CD4-positive, alpha-beta memory T cell (primary cell): Measurements from ENCODE around the gene YTHDF1. TPM values are rescaled to one million over a fixed set of nuclear protein-coding genes. Genes with fewer than 3 reads are reported as not detected.

Experiments
- CTCF ChIA-PET: fragments of 350-600 bp; sonication (Branson Sonifier 250); formaldehyde crosslinking; loops from one replicate; lab custom pipeline; 2021; ENCODE audit warnings: inconsistent platforms; ENCODE audit not compliant: partially characterized antibody; lab: Charles Lee
- POLR2A ChIA-PET: fragments of 350-600 bp; sonication (Branson Sonifier 250); formaldehyde crosslinking; loops from one replicate; lab custom pipeline; 2021; ENCODE audit not compliant: partially characterized antibody; lab: Charles Lee
- DNase-seq, 5 donors: peaks; one replicate each; pipeline versions ENCODE4 v3.0.0 to v3.0.0-alpha.2; 2020 to 2022; ENCODE audit warnings: mixed read lengths in 1 of 5
- H3K27ac ChIP-seq: one replicate; pipeline ENCODE4 v1.7.0; 2013; ENCODE audit warnings: low read depth, low read length
- H3K27me3 ChIP-seq: 2 replicates; pipeline ENCODE4 v1.7.0; 2013; ENCODE audit warnings: mild to moderate bottlenecking, low read length, moderate library complexity; ENCODE audit not compliant: insufficient read depth
- H3K36me3 ChIP-seq: 2 replicates; pipeline ENCODE4 v1.7.0; 2013; ENCODE audit warnings: mild to moderate bottlenecking, low read length, moderate library complexity; ENCODE audit not compliant: insufficient read depth
- H3K4me1 ChIP-seq: 2 replicates; pipeline ENCODE4 v1.7.0; 2013; ENCODE audit warnings: mild to moderate bottlenecking, low read length, moderate library complexity; ENCODE audit not compliant: insufficient read depth
- H3K4me3 ChIP-seq, 2 donors: one replicate each; pipeline ENCODE4 v1.7.0; 2013; ENCODE audit warnings: low read length in 2 of 2, mild to moderate bottlenecking in 1 of 2
- H3K9me3 ChIP-seq, 2 donors: one replicate each; pipeline ENCODE4 v1.7.0; 2013; ENCODE audit warnings: low read length in 2 of 2, control low read depth in 1 of 2; ENCODE audit not compliant: control insufficient read depth in 1 of 2
- H3K27ac Mint-ChIP-seq, 7 donors: one replicate each; pipeline ENCODE4 v1.8.0; 2020 to 2021; ENCODE audit warnings: mixed read lengths in 7 of 7, mild to moderate bottlenecking in 6 of 7, inconsistent platforms in 3 of 7, moderate library complexity in 3 of 7
- H3K27me3 Mint-ChIP-seq, 2 donors: one replicate each; pipeline ENCODE4 v1.8.0; 2020 to 2021; ENCODE audit warnings: mixed read lengths in 2 of 2
- H3K36me3 Mint-ChIP-seq, 2 donors: one replicate each; pipeline ENCODE4 v1.8.0; 2020 to 2021; ENCODE audit warnings: mixed read lengths in 2 of 2, inconsistent platforms in 1 of 2, mild to moderate bottlenecking in 1 of 2
- H3K4me1 Mint-ChIP-seq, 4 donors: one replicate each; pipeline ENCODE4 v1.8.0; 2020 to 2021; ENCODE audit warnings: mixed read lengths in 4 of 4, mild to moderate bottlenecking in 1 of 4
- H3K4me3 Mint-ChIP-seq, 8 donors: one replicate each; pipeline ENCODE4 v1.8.0; 2020 to 2021; ENCODE audit warnings: mixed read lengths in 8 of 8, mild to moderate bottlenecking in 7 of 8, moderate library complexity in 6 of 8, inconsistent platforms in 3 of 8
- H3K9me3 Mint-ChIP-seq, 8 donors: one replicate each; pipeline ENCODE4 v1.8.0; 2020 to 2021; ENCODE audit warnings: mixed read lengths in 8 of 8, mild to moderate bottlenecking in 5 of 8, inconsistent platforms in 3 of 8, moderate library complexity in 1 of 8
- intact Hi-C: fragments of 100-400 bp; cut with micrococcal nuclease; formaldehyde crosslinking; loops from one replicate; pipeline ENCODE4 v1.15.1; 2023
- polyA plus RNA-seq, 2 donors: library from polyadenylated mRNA; unstranded; fragments of 300-500 nt; fragmentation: Illumina TruSeq; gene quantifications; one replicate each; pipeline ENCODE4 v1.2.3, GENCODE V29; 2021
- total RNA-seq, 2 experiments: library from RNA; stranded (reverse); gene quantifications; one replicate each; pipeline ENCODE4 v1.2.3, GENCODE V29; 2021

The YTHDF1 gene
- total and polyA plus RNA-seq, 4 experiments from 2014 or later = 21.1 to 48.1 (median 45.4) TPM

DNA sequence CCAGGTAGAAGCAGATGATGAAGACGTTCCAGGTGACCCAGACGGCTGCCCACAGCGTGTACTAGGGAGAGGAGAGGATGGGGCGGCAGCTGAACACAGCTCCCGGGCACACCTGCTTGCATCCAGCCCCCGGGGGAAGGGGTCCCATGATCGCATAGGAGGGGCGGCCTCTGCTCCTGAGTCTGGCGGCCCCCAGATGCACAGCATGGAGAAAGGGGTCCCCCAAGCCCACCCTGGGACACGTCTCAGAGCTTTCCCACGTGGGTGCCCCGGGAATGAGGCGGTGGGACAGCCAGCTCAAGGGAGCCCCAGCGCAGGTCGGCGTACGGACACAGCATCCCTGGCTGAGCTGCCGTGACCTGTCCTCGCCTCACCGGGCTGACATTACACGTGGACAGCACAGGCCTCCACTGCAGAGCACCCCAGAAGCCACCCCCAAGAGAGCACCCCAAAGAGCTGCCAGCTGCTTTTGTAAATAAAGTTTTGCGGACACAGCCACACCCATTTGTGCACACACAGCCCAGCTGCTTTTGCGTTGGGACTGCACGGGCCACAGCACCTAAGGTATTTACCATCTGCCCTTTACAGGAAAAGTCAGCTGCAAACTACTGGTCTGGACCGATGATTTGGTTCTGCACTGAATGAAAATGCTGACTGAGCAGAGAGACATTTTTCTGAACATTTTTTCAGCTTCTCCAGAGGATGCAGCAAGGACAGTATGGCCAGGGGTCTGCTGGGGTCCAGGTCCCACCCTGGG is 33.1 kb upstream of the YTHDF1 start:
- H3K27me3 Mint-ChIP-seq = peaks cover 22 to 28% of the 10 kb centered on the region in 2 donors
- H3K36me3 Mint-ChIP-seq = no peaks in the 10 kb centered on the region
- POLR2A ChIA-PET = no interaction called here
- Histone ChIP-seq H3K9me3 (no peaks in the 10 kb centered on the region), H3K36me3 (no peaks in the 10 kb centered on the region), H3K4me1 (peaks cover 8% of the 10 kb centered on the region), H3K27me3 (peaks cover 12% of the 10 kb centered on the region), H3K4me3 (no peak overlapping the region), H3K27ac (no peak overlapping the region)
- no peak overlapping the region for H3K4me3 Mint-ChIP-seq
- no peak for DNase-seq
- peaks cover 0 to 4% (median 0%) of the 10 kb centered on the region in 8 donors for H3K9me3 Mint-ChIP-seq
- intact Hi-C loops = no loop called here
- CTCF ChIA-PET = no interaction called here
- no peak overlapping the region for H3K27ac Mint-ChIP-seq
- H3K4me1 Mint-ChIP-seq = peaks cover 4 to 7% (median 6%) of the 10 kb centered on the region in 4 donors

DNA sequence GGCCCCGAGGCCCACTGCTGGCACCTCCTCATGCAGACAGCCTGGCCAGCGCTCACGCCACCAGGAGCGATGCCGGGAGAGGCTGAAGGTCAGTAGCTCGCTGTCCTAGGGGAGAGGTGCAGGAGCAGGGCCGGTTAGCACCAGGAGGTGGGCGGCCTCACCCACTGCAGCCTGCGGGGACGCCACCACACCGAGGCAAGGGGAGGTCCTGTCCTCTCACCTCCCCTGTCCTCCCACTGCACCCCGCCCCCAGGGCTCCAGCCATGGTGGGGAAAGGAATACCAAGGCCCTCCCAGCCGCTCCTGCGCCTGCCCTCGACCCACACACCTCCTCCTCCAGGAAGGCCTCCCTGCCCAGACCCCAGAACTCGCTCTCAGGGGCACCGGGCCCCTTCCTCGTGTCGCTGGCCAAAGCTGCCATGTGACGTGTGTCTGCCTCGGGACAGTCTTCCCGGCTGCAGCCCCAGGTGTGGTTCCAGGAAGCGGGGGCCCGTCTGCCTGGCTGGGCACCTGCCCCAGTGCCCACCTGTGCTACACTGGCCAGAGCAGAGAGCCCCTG is 31.8 kb upstream of the YTHDF1 start:
- peaks cover 5% of the 10 kb centered on the region for H3K27me3 ChIP-seq
- intact Hi-C loops = no loop called here
- no peaks in the 10 kb centered on the region for H3K9me3 ChIP-seq
- Mint-ChIP-seq H3K36me3 (no peaks in the 10 kb centered on the region), H3K4me1 (peaks cover 2% of the 10 kb centered on the region in 4 donors), H3K27ac (no peak overlapping the region), H3K4me3 (no peak overlapping the region), H3K9me3 (peaks cover 0 to 1% (median 0%) of the 10 kb centered on the region in 8 donors), H3K27me3 (peaks cover 15 to 27% of the 10 kb centered on the region in 2 donors)
- no peak overlapping the region for H3K27ac ChIP-seq
- CTCF ChIA-PET = no interaction called here
- no peaks in the 10 kb centered on the region for H3K4me1 ChIP-seq
- no peaks in the 10 kb centered on the region for H3K36me3 ChIP-seq
- POLR2A ChIA-PET = no interaction called here
- H3K4me3 ChIP-seq = no peak overlapping the region
- DNase-seq = no peak

DNA sequence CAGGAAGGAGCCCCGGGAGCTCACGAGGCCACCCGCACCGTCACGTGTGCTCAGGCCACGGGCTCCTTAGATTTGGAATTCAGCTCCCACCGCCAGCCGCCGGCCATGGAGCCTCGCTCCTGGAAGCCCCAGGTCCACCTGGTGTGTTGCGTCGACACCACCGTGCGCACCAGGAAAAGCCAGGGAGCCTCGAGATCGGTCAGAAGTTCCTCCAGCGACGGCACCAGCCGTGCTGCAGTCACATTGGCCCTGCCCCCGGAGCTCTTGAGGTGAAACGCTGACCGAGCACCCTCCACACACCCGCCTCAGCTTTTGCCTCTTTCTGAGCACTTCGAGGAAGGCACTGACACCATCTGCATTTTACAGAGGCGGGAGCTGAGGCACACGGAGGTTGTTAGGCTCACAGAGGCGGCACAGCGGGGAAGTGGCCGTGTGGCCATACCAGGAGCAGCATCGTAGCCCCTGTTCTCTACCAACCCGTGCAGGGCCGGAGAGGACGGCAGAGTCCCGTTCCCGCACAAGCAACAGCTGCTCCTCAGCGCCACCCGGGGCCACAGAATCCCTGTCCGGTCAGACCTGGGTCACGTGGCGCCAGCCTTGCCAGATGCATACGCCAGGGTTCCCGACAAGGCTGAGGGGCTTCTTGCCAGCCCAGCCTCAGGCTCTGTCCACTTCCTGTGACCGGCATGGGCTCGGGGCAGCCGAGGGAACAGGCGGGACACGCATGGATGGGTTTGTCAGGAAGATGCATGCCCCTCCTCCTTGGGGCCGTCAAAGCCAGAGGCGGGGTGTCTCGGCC is 30.8 kb upstream of the YTHDF1 start:
- Histone ChIP-seq H3K9me3 (no peaks in the 10 kb centered on the region), H3K4me3 (no peak overlapping the region), H3K36me3 (no peaks in the 10 kb centered on the region), H3K4me1 (no peaks in the 10 kb centered on the region), H3K27me3 (no peaks in the 10 kb centered on the region), H3K27ac (no peak overlapping the region)
- no peak overlapping the region for H3K27ac Mint-ChIP-seq
- H3K4me1 Mint-ChIP-seq = no peaks in the 10 kb centered on the region
- DNase-seq = no peak
- intact Hi-C loops = no loop called here
- H3K27me3 Mint-ChIP-seq = peaks cover 13 to 27% of the 10 kb centered on the region in 2 donors
- ChIA-PET CTCF (interaction anchor here (1.2 kb wide), 1 partner anchor 23 kb away, joined by 3 read pairs; no protein-coding TSS in a partner anchor), POLR2A (no interaction called here)
- no peaks in the 10 kb centered on the region for H3K9me3 Mint-ChIP-seq
- H3K4me3 Mint-ChIP-seq = no peak overlapping the region
- H3K36me3 Mint-ChIP-seq = no peaks in the 10 kb centered on the region

DNA sequence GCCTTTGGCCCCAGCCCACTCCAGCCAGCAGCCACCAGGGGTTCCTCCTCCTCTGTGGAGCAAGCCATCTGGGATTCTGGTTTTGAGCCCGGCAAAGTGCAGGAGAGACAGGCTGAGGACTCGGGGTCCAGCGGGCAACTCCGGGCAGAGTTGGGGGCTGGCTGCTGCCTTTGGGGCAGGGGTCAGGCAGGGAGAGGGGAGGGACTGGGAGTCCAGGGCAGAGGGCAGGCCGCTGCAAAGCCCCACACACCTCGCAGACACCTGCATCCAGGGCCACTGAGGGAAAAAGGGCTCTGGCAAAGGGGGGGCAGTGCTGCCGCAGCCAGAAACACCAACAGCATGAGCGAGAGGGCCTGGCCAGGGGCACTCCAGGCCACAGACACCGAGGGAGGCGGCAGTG is 28.5 kb upstream of the YTHDF1 start:
- DNase-seq = no peak
- Histone ChIP-seq H3K4me3 (no peak overlapping the region), H3K4me1 (no peaks in the 10 kb centered on the region), H3K36me3 (no peaks in the 10 kb centered on the region), H3K9me3 (no peaks in the 10 kb centered on the region), H3K27me3 (no peaks in the 10 kb centered on the region), H3K27ac (no peak overlapping the region)
- Mint-ChIP-seq H3K36me3 (no peaks in the 10 kb centered on the region), H3K4me3 (no peak overlapping the region), H3K4me1 (no peaks in the 10 kb centered on the region), H3K9me3 (no peaks in the 10 kb centered on the region), H3K27me3 (peaks cover 6 to 18% of the 10 kb centered on the region in 2 donors), H3K27ac (no peak overlapping the region)
- POLR2A ChIA-PET = no interaction called here
- CTCF ChIA-PET = no interaction called here
- intact Hi-C loops = no loop called here

DNA sequence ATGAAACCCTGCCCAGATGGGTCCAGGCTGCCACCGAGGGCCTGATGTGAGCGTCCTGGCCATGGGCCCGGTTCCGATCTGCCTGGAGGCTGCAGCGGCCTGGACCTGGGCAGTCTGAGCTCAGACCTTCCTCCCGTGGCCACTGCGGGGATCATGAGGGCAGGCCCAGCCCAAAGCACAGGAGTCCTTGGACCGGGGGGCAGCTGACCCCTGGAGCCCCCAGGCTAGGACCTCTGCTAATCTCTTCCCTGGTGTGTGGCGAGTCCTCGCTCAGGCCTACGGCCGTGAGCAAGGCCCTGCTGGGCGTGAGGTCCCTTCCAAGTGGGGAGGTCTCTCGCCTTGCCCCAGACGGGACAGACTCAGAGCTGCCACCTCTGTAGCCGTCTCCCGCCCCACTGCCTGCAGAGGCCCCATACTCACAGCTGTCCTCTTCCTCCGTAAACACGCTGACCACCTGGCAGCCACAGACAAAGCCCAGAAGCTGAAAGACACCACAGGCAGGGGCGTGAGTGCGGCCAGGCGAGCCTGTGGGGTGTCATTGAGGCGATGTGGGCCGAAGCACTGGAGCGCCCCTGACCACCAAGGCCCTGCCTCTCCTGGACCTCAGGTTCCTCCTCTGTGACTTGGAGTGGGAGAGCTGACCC is 27.8 kb upstream of the YTHDF1 start:
- no peaks in the 10 kb centered on the region for H3K27me3 ChIP-seq
- no peaks in the 10 kb centered on the region for H3K36me3 ChIP-seq
- Mint-ChIP-seq H3K27ac (no peak overlapping the region), H3K4me3 (no peak overlapping the region), H3K4me1 (no peaks in the 10 kb centered on the region), H3K36me3 (no peaks in the 10 kb centered on the region), H3K9me3 (no peaks in the 10 kb centered on the region), H3K27me3 (peaks cover 6 to 18% of the 10 kb centered on the region in 2 donors)
- DNase-seq = no peak
- no peaks in the 10 kb centered on the region for H3K4me1 ChIP-seq
- POLR2A ChIA-PET = no interaction called here
- H3K4me3 ChIP-seq = no peak overlapping the region
- no peak overlapping the region for H3K27ac ChIP-seq
- intact Hi-C loops = no loop called here
- CTCF ChIA-PET = no interaction called here
- no peaks in the 10 kb centered on the region for H3K9me3 ChIP-seq

DNA sequence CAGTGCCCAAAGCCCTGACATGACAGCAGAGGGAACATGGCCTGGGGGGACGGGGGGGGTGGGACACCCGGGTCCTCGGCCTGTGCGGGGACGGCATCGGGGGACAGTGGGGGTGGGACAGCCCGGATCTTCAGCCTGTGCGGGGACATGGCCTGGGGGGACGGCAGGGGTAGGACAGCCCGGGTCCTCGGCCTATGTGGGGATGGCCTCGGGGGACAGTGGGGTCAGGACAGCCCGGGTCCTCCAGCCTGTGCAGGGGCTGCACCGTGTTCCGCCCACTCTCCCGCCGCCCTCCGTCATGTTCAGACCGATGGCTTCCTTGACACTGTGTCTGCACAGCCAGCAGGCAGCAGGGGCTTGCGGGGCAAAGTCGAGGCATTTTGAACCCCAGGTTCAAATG is 26.8 kb upstream of the YTHDF1 start:
- POLR2A ChIA-PET = no interaction called here
- Mint-ChIP-seq H3K4me3 (no peak overlapping the region), H3K27me3 (peaks cover 4 to 13% of the 10 kb centered on the region in 2 donors), H3K9me3 (no peaks in the 10 kb centered on the region), H3K27ac (no peak overlapping the region), H3K4me1 (no peaks in the 10 kb centered on the region), H3K36me3 (no peaks in the 10 kb centered on the region)
- H3K27me3 ChIP-seq = no peaks in the 10 kb centered on the region
- H3K9me3 ChIP-seq = no peaks in the 10 kb centered on the region
- no peak overlapping the region for H3K27ac ChIP-seq
- H3K36me3 ChIP-seq = no peaks in the 10 kb centered on the region
- H3K4me3 ChIP-seq = no peak overlapping the region
- DNase-seq = no peak
- intact Hi-C loops = no loop called here
- CTCF ChIA-PET = no interaction called here
- H3K4me1 ChIP-seq = no peaks in the 10 kb centered on the region

DNA sequence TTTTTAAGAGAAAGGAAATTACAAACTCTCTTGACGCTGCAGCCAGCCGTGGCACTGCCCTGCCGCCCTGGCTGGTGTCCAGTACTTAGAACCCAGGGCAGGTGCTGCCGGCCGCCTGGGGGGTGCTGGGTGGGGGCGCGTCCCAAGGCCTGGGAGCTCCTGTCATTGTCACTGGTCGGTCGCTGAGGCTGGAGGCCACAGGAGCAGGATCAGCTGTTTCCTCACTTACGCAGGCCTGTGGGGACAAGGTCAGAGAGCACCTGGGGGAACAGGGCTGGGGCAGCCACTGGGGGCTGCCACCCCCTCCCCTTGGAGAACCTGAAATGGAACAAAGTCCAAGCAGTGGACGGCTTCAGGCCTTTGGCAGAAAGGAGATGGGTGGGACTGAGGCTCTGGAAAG is 25.3 kb upstream of the YTHDF1 start:
- Histone ChIP-seq H3K27me3 (no peaks in the 10 kb centered on the region), H3K4me1 (no peaks in the 10 kb centered on the region), H3K36me3 (no peaks in the 10 kb centered on the region), H3K9me3 (no peaks in the 10 kb centered on the region), H3K27ac (no peak overlapping the region), H3K4me3 (no peak overlapping the region)
- no peak overlapping the region for H3K27ac Mint-ChIP-seq
- POLR2A ChIA-PET = no interaction called here
- DNase-seq = no peak
- no peaks in the 10 kb centered on the region for H3K36me3 Mint-ChIP-seq
- no peaks in the 10 kb centered on the region for H3K9me3 Mint-ChIP-seq
- H3K4me1 Mint-ChIP-seq = no peaks in the 10 kb centered on the region
- intact Hi-C loops = no loop called here
- CTCF ChIA-PET = interaction anchor here (1.9 kb wide), 1 partner anchor 18 kb away, joined by 5 read pairs; no protein-coding TSS in a partner anchor
- H3K4me3 Mint-ChIP-seq = no peak overlapping the region
- H3K27me3 Mint-ChIP-seq = peaks cover 4 to 13% of the 10 kb centered on the region in 2 donors
